KOPT-K1 (cell line): ENCODE results near the gene METTL13.

Source experiments
- H3K27ac ChIP-seq: fragments of 200-600 bp; sonication (generic); 2 replicates; pipeline ENCODE4 v1.5.1; 2016; ENCODE audit warnings: antibody characterized with exemption, mild to moderate bottlenecking, low read depth, low read length; ENCODE audit not compliant: poor library complexity, severe bottlenecking
- H3K36me3 ChIP-seq: fragments of 200-600 bp; sonication (generic); 2 replicates; pipeline ENCODE4 v1.5.1; 2017; ENCODE audit warnings: antibody characterized with exemption, mild to moderate bottlenecking, low read length, moderate library complexity; ENCODE audit not compliant: insufficient read depth
- H3K9me3 ChIP-seq: fragments of 200-600 bp; sonication (generic); 2 replicates; pipeline ENCODE4 v1.5.1; 2017; ENCODE audit warnings: antibody characterized with exemption, low read length, mild to moderate bottlenecking; ENCODE audit not compliant: insufficient read depth, poor library complexity, severe bottlenecking

The METTL13 gene, protein sequence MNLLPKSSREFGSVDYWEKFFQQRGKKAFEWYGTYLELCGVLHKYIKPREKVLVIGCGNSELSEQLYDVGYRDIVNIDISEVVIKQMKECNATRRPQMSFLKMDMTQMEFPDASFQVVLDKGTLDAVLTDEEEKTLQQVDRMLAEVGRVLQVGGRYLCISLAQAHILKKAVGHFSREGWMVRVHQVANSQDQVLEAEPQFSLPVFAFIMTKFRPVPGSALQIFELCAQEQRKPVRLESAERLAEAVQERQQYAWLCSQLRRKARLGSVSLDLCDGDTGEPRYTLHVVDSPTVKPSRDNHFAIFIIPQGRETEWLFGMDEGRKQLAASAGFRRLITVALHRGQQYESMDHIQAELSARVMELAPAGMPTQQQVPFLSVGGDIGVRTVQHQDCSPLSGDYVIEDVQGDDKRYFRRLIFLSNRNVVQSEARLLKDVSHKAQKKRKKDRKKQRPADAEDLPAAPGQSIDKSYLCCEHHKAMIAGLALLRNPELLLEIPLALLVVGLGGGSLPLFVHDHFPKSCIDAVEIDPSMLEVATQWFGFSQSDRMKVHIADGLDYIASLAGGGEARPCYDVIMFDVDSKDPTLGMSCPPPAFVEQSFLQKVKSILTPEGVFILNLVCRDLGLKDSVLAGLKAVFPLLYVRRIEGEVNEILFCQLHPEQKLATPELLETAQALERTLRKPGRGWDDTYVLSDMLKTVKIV

DNA sequence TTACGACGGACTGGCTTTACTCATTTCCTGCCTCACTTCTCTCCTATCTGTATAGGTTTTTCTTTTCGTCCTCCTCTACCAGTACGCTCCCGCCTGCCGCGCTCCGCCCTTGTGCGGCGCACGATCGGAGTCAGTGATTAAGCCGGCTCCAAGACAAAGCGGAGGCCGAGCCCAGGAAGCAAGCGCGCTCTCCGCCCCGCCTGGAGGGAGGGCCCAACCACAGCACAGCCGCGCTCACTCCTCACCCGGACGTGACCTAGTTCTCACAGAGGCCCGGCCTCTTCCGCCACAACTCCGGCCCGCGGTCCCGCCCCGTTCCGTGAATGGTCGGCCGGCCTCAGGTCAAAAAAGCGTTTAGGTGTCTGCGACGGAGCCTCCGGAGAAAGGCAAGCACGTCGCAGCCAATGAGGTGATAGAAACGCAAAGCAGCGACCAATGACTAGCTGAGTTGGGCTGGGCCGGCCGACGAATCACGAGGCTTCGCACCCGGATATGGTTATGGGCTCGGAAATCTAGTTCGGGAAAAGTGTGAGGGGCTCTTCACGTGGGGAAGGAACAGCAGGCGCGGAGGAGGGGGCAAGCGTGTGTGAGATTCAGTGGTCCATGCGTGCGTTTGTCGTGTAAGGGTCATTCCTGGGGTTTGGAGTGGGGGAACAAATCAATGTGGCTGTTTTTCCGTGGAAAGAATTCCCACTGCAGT is at the start of gene METTL13:
METTL13 (plus strand) TSS at position 485 of the 700 bp plus-strand sequence. CDS start 308 bp downstream, outside the sequence.
- Histone ChIP-seq H3K36me3 (peaks cover 34% of the 10 kb centered on the region), H3K27ac (peak within 1 kb of the TSS; percentile 80), H3K9me3 (no peaks in the 10 kb centered on the region)

DNA sequence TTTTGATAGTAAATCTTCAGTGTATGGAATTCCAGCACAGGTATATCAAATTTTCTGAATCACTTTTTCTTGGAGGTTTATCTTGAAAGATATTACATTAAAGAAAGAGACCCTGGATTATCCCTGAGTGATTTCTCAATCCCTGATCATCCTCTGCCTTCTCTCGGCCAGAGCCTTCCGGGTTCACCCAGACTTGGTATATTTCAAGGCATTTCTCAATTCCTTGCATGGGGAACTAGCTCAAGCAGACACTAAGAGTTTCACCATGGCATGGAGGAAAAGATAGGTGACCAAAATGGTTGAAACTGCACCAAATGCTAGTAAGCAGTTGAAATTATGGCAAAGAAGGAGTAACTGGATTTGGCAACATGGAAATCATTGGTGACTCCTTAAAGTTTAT is 45.3 kb upstream of the METTL13 start:
- peaks cover 32% of the 10 kb centered on the region for H3K36me3 ChIP-seq
- no peak overlapping the region for H3K27ac ChIP-seq
- no peaks in the 10 kb centered on the region for H3K9me3 ChIP-seq

DNA sequence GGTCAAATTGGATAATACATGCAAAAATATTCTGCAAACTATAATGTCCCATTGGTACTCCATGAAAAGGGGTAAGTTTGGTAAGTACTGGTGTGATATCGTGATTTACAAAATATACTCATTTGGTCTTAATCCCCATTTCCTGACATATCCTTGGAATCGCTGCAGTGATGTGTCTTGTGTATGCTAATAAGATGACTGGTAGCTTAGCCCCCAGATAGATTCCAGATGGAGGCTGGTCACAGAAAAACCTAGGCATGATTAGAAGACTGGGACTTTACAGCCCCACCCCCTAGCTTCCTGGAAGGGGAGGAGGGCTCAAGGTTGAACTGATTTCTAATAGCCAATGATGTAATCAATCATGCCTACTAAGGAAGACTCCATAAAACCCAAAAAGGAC is 42.5 kb upstream of the METTL13 start:
- no peak overlapping the region for H3K27ac ChIP-seq
- peaks cover 32% of the 10 kb centered on the region for H3K36me3 ChIP-seq

DNA sequence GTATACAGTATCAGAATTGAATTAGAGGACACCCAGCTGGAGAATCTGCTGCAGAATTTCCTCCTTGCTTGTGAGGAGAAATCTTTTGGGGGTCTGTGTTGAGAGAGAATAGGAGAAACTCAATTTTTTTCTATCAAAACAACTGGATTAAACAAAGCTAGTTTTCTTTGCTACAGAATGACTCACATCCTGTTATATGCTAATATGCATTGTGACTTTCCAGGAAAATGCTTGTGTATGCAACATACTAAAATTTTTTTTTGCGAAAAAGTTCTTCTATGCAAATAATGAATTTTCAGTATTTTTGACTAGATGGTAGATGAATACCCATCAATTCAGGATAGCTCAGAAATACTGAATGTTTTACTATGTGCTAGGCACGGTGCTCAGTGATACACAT is 41.8 kb upstream of the METTL13 start:
- Histone ChIP-seq H3K27ac (no peak overlapping the region), H3K36me3 (peaks cover 32% of the 10 kb centered on the region), H3K9me3 (no peaks in the 10 kb centered on the region)

More for the DNA sequence above, 42.5 kb upstream of the METTL13 start:
- no peaks in the 10 kb centered on the region for H3K9me3 ChIP-seq

DNA sequence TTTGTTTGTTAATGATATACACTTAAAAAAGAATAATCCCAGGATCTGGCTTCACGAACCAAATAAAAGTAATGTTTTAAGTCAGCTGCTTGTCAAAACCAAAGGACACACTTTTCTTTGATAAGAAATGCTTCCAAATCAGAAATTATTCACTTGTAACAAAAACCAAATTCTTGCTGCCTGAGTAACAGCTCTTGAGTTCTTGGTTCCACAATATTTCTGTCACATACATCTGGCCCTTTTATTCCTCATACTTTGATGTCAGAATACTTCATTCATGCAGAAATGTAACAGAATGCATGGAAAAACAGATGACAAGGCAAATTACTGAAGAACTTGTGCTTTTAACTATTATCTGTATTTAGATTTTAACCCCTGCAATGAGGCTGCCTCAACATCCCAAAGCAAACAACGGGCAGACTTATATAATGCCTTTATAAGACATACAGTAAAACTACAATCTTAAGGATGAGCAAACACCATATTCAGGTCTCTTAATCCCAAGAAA is 41.0 kb upstream of the METTL13 start:
- Histone ChIP-seq H3K9me3 (no peaks in the 10 kb centered on the region), H3K36me3 (peaks cover 30% of the 10 kb centered on the region), H3K27ac (no peak overlapping the region)

DNA sequence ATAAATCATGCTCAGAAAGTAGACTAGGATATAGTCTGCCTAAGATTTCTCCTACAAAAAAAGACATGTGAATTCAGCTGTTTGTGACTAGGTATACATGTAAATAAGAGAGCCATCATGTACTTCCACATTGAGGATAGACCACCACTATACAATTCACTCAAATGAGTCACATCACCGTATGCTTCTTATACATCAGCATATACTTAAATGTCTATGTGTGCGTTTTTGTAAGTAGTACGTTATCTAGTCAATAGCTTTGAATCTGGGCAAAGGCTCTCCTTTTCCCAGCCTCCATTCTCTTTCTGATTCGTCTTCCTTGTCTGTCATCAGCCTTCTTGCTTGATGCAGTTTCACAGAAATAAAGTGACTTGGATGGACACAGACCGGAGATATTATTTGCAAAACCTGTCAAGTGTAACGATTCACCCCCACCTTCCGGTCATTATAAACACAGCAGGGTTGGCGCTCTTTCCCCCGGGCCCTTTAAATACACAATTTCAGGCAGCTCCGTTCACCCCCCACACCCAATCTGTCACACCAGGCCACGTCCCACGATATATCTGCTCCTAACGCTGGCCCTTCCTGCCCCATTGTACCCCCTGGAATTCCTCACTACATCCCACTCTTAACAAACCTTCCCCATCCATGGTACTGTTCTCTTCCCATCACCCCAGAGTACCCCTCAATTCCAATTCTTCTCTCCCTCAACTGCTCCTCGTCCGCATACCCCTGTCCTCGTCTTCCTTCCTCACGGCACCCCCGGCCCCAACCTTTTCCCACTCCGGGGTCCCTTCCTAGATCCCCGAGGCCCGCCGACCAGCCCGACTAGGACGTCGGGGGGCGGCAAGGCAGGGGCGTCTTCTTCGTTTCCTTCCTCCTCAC is 40.2 kb upstream of the METTL13 start:
- Histone ChIP-seq H3K27ac (peak overlapping the region; percentile 86), H3K36me3 (peaks cover 22% of the 10 kb centered on the region)

DNA sequence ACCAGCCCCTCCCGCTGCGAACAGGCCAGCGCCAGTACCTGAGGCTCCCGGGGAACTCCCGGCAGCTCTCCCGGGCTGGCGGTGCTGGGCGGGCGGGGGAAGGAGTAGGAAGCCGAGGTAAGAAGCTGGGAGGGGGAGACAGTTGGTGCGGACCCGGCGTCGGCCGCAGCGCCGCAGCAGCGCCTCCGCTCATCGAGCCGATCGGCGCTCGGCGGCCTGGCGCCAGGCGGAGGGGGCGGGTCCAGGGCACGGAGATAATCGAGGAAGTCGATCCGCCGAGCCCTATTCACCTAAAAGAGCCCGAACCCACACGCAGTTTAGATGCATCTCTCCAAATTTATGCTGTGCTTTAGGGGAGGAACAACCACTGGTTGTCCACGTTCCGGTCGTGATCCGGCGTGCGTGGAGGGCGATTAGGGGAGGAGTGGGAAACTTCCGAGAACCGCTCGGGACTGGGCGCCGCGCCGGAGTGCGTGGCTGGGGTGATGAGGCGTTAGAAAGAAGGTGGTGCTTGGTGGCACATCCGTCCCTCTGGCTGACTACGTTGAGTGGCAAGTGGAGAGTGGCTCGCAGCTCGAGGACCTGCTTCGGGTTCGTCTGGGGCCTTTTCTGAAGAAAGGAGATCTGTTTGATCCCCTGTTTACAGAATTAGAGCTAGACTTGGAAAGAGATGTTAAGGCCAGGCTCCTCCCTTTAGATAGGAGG is 39.4 kb upstream of the METTL13 start, which contains the start of gene VAMP4:
VAMP4 (minus strand) TSS at position 194 of the 705 bp plus-strand sequence. CDS start 3,651 bp downstream, outside the sequence.
- H3K9me3 ChIP-seq: no peaks in the 10 kb centered on the region
- peak within 1 kb of the TSS; percentile 86 for H3K27ac ChIP-seq
- H3K36me3 ChIP-seq: peaks cover 14% of the 10 kb centered on the region

More for the DNA sequence above, 40.2 kb upstream of the METTL13 start:
- no peaks in the 10 kb centered on the region for H3K9me3 ChIP-seq

DNA sequence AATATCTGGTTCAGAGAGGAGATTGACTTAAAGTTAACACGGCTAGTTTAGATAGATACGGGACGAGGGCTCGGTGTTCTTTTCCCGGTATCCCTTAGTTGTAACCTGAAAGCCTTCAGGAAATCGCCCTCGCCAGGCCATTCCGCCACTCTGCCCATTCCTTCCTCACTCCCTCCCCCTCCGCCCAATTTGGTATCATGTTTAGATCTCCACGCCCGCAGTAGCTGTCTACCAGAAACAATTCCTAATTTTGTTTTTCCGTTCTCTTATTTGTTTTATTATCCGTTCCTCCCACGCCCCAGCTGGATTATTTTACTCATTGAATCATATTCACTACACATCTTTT is 38.9 kb upstream of the METTL13 start:
- H3K27ac ChIP-seq: peak overlapping the region; percentile 86
- H3K36me3 ChIP-seq: peaks cover 9% of the 10 kb centered on the region
- H3K9me3 ChIP-seq: no peaks in the 10 kb centered on the region

DNA sequence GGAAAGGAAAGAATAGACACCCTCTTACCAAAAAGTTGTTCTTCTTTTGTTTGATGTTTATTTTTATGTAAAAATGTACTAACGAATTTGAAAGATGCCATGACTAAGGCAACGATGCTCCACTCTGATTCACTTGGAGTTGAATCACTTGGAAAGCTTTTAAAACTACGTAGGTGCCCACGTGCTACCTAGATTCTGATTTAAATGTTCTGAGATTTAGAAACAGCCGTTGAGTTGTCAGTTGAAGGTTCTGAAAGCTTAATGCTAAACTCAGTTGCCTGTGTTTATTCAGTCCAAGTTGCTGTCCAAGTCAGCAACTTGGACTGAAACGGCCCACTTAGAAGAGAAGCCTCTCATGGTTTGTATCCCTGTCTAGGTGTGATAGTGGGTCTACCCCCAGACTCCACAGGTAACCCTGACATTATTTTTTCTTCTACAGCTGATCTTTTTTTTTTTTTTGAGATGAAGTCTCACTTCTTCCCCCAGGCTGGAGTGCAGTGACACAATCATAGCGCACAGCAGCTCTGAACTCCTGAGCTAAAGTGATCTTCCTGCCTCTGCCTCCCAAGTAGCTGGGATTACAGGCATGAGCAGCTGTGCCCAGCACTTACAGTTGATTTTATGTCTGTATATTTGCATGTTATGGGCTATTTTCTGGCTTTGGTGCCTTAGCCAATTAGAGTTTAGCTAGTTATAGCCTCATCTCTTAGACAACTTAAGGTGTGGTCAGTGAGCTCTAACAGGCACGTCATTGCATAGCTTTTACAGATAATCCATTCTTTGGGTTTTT is 38.2 kb upstream of the METTL13 start:
- peak overlapping the region; percentile 86 for H3K27ac ChIP-seq
- H3K9me3 ChIP-seq: no peaks in the 10 kb centered on the region
- peaks cover 2% of the 10 kb centered on the region for H3K36me3 ChIP-seq

DNA sequence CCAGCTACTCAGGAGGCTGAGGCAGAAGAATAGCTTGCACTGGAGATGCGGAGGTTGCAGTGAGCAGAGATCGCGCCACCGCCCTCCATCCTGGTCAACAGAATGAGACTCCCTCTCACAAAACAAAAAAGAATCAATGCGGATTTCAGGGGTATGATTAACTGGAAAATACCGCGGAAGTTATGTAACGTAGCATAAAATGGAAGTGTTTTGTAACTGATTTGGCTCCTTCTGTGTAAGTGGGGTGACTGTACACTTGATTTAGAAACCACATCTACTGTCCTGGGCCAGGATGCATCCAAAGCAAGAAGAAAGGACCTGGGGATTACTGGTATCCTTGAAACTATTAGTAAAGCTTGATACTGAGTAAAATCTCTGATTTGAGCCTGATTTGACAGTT is 36.5 kb upstream of the METTL13 start:
- Histone ChIP-seq H3K27ac (no peak overlapping the region), H3K36me3 (no peaks in the 10 kb centered on the region), H3K9me3 (no peaks in the 10 kb centered on the region)

DNA sequence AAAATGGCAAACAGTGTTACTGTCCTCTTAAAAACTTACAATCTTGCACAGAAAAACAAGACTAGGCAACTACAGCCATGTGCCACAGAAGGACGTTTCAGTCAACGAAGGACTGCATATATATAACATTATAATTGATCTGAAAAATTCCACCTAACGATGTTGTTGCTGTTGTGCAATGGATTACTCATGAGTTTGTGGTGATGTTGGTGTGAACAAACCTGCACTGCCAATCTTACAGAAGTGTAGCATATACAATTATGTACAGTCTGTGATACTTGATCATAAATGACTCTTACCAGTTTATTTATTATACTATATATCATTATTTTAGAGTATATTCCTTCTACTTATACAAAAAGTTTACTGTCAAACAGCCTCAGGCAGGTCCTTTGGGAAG is 32.8 kb upstream of the METTL13 start:
- Histone ChIP-seq H3K9me3 (no peaks in the 10 kb centered on the region), H3K27ac (no peak overlapping the region), H3K36me3 (no peaks in the 10 kb centered on the region)

DNA sequence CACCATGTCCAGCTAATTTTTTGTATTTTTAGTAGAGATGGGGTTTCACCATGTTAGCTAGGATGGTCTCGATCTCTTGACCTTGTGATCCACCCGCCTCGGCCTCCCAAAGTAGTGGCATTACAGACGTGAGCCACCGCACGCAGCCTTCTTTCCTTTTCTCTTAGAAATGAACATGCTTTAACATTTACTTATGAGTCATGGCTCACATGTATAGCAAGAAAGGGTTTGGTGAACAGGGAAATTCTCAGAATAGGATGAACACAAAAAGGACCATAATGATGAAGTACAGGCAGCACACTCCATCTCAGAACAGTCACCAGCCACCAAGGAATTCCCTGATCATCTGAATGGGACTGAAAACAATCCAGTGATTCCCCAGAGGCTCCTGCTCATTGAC is 30.2 kb upstream of the METTL13 start:
- Histone ChIP-seq H3K27ac (no peak overlapping the region), H3K36me3 (no peaks in the 10 kb centered on the region), H3K9me3 (no peaks in the 10 kb centered on the region)

DNA sequence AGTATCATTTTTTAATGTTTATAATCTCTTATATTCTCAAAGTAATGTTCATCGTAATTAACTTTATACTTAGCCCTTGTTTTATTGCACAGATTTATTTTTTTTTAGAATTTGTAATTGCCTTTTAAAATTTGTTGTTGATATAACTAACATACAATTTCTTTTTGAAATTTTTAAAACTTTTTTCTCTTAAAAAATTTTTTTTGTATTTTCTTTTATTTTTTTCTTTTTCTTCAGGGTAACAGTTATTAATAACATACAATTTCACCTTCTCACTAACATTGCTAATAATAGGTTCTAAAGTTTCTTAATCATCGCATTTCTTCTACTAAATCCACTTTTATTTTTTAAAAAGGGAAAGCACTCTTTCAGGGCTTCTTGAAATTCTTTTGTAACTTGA is 28.3 kb upstream of the METTL13 start:
- H3K9me3 ChIP-seq: peaks cover 4% of the 10 kb centered on the region
- H3K36me3 ChIP-seq: no peaks in the 10 kb centered on the region
- no peak overlapping the region for H3K27ac ChIP-seq
